GM18520 (cell line): ENCODE measurements around the gene TMEM37.

Source experiments
- ATAC-seq: cut with Tn5 transposase; IDR thresholded peaks from one replicate; pipeline ENCODE4 v1.9.1; 2021; ENCODE audit not compliant: unreplicated experiment

The TMEM37 gene

GRCh38 chr2:119432851-119433522, 1.3 kb downstream of the TMEM37 start:
- no peak for ATAC-seq

- ATAC-seq = no peak
These were observed 2.1 kb downstream of the TMEM37 start for GRCh38 chr2:119433636-119434327.

- ATAC-seq = no peak
These were observed 3.0 kb downstream of the TMEM37 start for GRCh38 chr2:119434664-119435063.

- ATAC-seq = peak; percentile 25
These were observed 3.7 kb downstream of the TMEM37 start for GRCh38 chr2:119435081-119435952.

- ATAC-seq = no peak
These were observed 4.3 kb downstream of the TMEM37 start for GRCh38 chr2:119435953-119436297.

GRCh38 chr2:119436993-119437772, 5.5 kb downstream of the TMEM37 start:
- no peak for ATAC-seq

GRCh38 chr2:119438128-119438656, 6.5 kb downstream of the TMEM37 start:
- no peak for ATAC-seq

GRCh38 chr2:119438726-119439284, 7.2 kb downstream of the TMEM37 start:
- no peak for ATAC-seq

GRCh38 chr2:119439574-119440500, 8.2 kb downstream of the TMEM37 start:
- no peak for ATAC-seq

- ATAC-seq = no peak
These were observed 8.8 kb downstream of the TMEM37 start for GRCh38 chr2:119440501-119440870.

- no peak for ATAC-seq
These were observed 9.2 kb downstream of the TMEM37 start for GRCh38 chr2:119440873-119441272.

- no peak for ATAC-seq
These were observed 9.9 kb downstream of the TMEM37 start for GRCh38 chr2:119441376-119442225.

- ATAC-seq = no peak
These were observed 10.6 kb downstream of the TMEM37 start for GRCh38 chr2:119442226-119442619.

GRCh38 chr2:119442850-119443249, 11.2 kb downstream of the TMEM37 start:
- ATAC-seq = no peak

GRCh38 chr2:119446037-119446436, 14.4 kb downstream of the TMEM37 start:
- no peak for ATAC-seq

GRCh38 chr2:119448427-119449141, 16.9 kb downstream of the TMEM37 start:
- ATAC-seq = no peak

GRCh38 chr2:119449521-119449920, 17.9 kb downstream of the TMEM37 start:
- ATAC-seq = no peak
